GM23338 (cell line): ENCODE measurements around the gene WWOX.

Experiments
- CREB1 ChIP-seq: fragments of 250-450 bp; sonication (Bioruptor Pico); IDR thresholded peaks from 2 replicates; pipeline ENCODE4 v1.5.0; 2020; ENCODE audit warnings: low read depth, mild to moderate bottlenecking, moderate library complexity
- EZH2 ChIP-seq: fragments of 200-600 bp; sonication (generic); IDR thresholded peaks from one replicate; pipeline ENCODE4 v1.8.0; 2017; ENCODE audit warnings: antibody characterized with exemption, mild to moderate bottlenecking, low read depth; ENCODE audit not compliant: unreplicated experiment
- EZH2phosphoT487 ChIP-seq: fragments of 200-600 bp; sonication (generic); IDR thresholded peaks from one replicate; pipeline ENCODE4 v1.8.1; 2018; ENCODE audit warnings: antibody characterized with exemption; ENCODE audit not compliant: unreplicated experiment
- JUNB ChIP-seq: IDR thresholded peaks from one replicate; pipeline ENCODE4 v1.6.1; 2016; ENCODE audit warnings: antibody characterized with exemption; ENCODE audit not compliant: unreplicated experiment
- POLR2AphosphoS5 ChIP-seq: IDR thresholded peaks from 2 replicates; pipeline ENCODE4 v1.6.1; 2016; ENCODE audit warnings: antibody characterized with exemption, low read depth
- REST ChIP-seq: IDR thresholded peaks from one replicate; pipeline ENCODE4 v1.6.1; 2018; ENCODE audit warnings: antibody characterized with exemption; ENCODE audit not compliant: unreplicated experiment
- TF ChIP-seq, protein P1 (sequence below), 2 experiments: fragments of 200-600 bp in 1 of 2; sonication (generic) in 1 of 2; conservative IDR thresholded peaks; 2 replicates each; pipeline versions ENCODE4 v1.5.1 to v1.6.1; 2016 to 2017; ENCODE audit warnings: antibody characterized with exemption in 2 of 2, low read depth in 2 of 2, mild to moderate bottlenecking in 2 of 2, moderate library complexity in 1 of 2

DNA sequence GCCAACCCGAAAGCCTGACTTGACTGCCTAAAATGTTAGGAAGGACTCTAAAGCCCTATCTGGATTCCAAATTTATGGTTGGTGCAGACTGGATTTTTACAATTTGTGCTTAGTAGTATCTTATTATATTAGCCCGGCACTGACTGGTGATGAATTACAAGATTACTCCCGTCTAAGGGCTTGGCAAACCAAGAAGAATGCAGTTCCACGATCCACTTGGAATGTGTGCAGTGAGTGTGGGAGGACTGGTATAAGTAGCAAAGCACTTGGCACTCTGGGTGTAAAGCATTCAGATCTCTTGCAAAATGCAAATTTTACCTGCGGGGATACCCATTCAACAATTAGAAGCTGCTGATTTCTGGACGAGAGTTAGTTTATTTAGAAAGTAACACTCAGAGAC is 961.7 kb downstream of the WWOX start:
- TF ChIP-seq, protein P1, sequence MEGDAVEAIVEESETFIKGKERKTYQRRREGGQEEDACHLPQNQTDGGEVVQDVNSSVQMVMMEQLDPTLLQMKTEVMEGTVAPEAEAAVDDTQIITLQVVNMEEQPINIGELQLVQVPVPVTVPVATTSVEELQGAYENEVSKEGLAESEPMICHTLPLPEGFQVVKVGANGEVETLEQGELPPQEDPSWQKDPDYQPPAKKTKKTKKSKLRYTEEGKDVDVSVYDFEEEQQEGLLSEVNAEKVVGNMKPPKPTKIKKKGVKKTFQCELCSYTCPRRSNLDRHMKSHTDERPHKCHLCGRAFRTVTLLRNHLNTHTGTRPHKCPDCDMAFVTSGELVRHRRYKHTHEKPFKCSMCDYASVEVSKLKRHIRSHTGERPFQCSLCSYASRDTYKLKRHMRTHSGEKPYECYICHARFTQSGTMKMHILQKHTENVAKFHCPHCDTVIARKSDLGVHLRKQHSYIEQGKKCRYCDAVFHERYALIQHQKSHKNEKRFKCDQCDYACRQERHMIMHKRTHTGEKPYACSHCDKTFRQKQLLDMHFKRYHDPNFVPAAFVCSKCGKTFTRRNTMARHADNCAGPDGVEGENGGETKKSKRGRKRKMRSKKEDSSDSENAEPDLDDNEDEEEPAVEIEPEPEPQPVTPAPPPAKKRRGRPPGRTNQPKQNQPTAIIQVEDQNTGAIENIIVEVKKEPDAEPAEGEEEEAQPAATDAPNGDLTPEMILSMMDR (conservative IDR thresholded peaks at IDR 0.05; ENCODE audit: low read depth in 2 of 2): no peak
- TF ChIP-seq JUNB: no peak
- no peak for TF ChIP-seq EZH2
- TF ChIP-seq REST: no peak
- no peak for TF ChIP-seq POLR2AphosphoS5
- TF ChIP-seq EZH2phosphoT487: no peak
- TF ChIP-seq CREB1 (CRISPR knock-in tag): no peak
